Vagina (tissue), 2 donors: ENCODE data around the gene COQ2. TPM values are rescaled to one million over a fixed set of nuclear protein-coding genes. Genes with fewer than 3 reads are reported as not detected.
"Not testable (repeated sequence)": the region's sequence is repeated elsewhere in the genome, so short reads cannot be mapped to it uniquely, and the experiment has no call there.

Experiments
- DNase-seq, 2 donors: peaks; one replicate each; pipeline ENCODE4 v3.0.0-alpha.2; 2017; ENCODE audit errors: extremely low spot score in 2 of 2
- H3K27ac ChIP-seq: fragments of 200-600 bp; sonication (generic); one replicate; pipeline ENCODE4 v1.5.1; 2019
- H3K27me3 ChIP-seq: fragments of 200-600 bp; sonication (generic); one replicate; pipeline ENCODE4 v1.5.1; 2019
- H3K36me3 ChIP-seq, 2 donors: fragments of 200-600 bp; sonication (generic); one replicate each; pipeline ENCODE4 v1.5.1; 2017 to 2019
- H3K4me1 ChIP-seq: fragments of 200-600 bp; sonication (generic); one replicate; pipeline ENCODE4 v1.5.1; 2019
- H3K4me3 ChIP-seq, 2 donors: fragments of 200-600 bp; sonication (generic); 1 replicate in 1 of 2; 2 replicates in 1 of 2; pipeline ENCODE4 v1.5.1; 2016 to 2019
- H3K9me3 ChIP-seq: fragments of 200-600 bp; sonication (generic); one replicate; pipeline ENCODE4 v1.5.1; 2019
- POLR2A ChIP-seq, 2 donors: fragments of 450-650 bp; IDR thresholded peaks; one replicate each; pipeline ENCODE4 v1.6.1; 2017; ENCODE audit warnings: antibody characterized with exemption in 2 of 2, mild to moderate bottlenecking in 2 of 2, moderate library complexity in 2 of 2
- POLR2AphosphoS5 ChIP-seq, 2 donors: sonication (generic); formaldehyde crosslinking; IDR thresholded peaks; one replicate each; pipeline ENCODE4 v1.9.0; 2017; ENCODE audit warnings: antibody characterized with exemption in 2 of 2, mild to moderate bottlenecking in 2 of 2, low read depth in 1 of 2; ENCODE audit not compliant: insufficient read depth in 1 of 2
- intact Hi-C: fragments of 100-400 bp; cut with DNase I; formaldehyde crosslinking; loops from one replicate; pipeline ENCODE4 v1.15.1; 2023
- total RNA-seq: library from RNA; depleted of rRNA; stranded (reverse); fragments of >200 nt; gene quantifications from one replicate; pipeline ENCODE4 v1.2.3, GENCODE V29; 2016
- TF ChIP-seq, protein P1 (sequence below), 3 experiments: fragments of 450-650 bp in 2 of 3; fragments of 200-600 bp in 1 of 3; sonication (generic) in 1 of 3; IDR thresholded peaks; one replicate each; pipeline ENCODE4 v1.5.1; 2017 to 2019; ENCODE audit warnings: antibody characterized with exemption in 3 of 3, mild to moderate bottlenecking in 2 of 3, moderate library complexity in 2 of 3

The COQ2 gene
- total RNA-seq, 1 donor from 2014 or later: 4.2 TPM

DNA sequence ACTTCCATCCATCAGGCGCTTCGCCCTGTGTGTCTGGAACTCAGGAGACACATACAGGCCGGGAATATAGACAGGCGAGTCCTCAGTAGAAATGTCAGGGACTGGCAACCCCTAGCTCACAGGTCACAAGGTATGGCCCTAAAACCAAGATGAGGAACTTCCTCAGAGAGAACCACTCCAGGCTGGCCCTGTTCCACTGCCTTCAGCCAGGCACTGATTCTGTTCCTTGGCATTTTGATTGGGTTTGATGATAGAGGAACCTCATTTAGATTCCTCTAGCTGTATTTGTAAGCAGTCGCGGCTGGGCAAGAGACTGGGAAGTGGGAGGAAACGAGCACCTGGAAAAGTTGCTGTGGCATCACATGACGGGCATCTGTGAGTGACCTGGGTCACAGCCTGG is 41.9 kb upstream of the COQ2 start:
- H3K4me1 ChIP-seq: no peaks in the 10 kb centered on the region
- no peaks in the 10 kb centered on the region for H3K27me3 ChIP-seq
- no peak overlapping the region for H3K27ac ChIP-seq
- H3K36me3 ChIP-seq: no peaks in the 10 kb centered on the region
- no peaks in the 10 kb centered on the region for H3K9me3 ChIP-seq
- intact Hi-C loops: no loop called here
- H3K4me3 ChIP-seq: no peak overlapping the region
- no peak for DNase-seq
- TF ChIP-seq POLR2AphosphoS5 (IDR thresholded peaks at IDR 0.05; ENCODE audit: insufficient read depth in 1 of 2, low read depth in 1 of 2): no peak
- TF ChIP-seq, protein P1, sequence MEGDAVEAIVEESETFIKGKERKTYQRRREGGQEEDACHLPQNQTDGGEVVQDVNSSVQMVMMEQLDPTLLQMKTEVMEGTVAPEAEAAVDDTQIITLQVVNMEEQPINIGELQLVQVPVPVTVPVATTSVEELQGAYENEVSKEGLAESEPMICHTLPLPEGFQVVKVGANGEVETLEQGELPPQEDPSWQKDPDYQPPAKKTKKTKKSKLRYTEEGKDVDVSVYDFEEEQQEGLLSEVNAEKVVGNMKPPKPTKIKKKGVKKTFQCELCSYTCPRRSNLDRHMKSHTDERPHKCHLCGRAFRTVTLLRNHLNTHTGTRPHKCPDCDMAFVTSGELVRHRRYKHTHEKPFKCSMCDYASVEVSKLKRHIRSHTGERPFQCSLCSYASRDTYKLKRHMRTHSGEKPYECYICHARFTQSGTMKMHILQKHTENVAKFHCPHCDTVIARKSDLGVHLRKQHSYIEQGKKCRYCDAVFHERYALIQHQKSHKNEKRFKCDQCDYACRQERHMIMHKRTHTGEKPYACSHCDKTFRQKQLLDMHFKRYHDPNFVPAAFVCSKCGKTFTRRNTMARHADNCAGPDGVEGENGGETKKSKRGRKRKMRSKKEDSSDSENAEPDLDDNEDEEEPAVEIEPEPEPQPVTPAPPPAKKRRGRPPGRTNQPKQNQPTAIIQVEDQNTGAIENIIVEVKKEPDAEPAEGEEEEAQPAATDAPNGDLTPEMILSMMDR (IDR thresholded peaks at IDR 0.05): no peak
- TF ChIP-seq POLR2A (IDR thresholded peaks at IDR 0.05): no peak

DNA sequence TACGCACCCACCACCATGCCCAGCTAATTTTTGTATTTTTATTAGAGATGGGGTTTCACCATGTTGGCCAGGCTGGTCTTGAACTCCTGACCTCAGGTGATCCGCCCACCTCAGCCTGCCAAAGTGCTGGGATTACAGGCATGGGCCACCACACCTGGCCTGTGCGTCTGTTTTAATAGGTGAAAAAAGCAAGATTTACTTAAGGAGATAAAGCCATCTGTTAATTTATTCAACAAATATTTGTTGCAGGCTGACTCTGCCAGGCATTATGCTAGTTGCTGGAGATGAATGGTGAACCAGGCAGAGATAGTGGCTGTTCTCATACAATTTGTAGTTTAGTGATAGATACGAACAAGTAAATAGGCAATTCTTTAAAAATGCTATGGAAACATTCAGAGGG is 40.7 kb upstream of the COQ2 start:
- H3K27ac ChIP-seq, intact Hi-C loops, H3K36me3 ChIP-seq, H3K4me3 ChIP-seq, H3K4me1 ChIP-seq, H3K27me3 ChIP-seq, H3K9me3 ChIP-seq, DNase-seq: not testable (repeated sequence)

DNA sequence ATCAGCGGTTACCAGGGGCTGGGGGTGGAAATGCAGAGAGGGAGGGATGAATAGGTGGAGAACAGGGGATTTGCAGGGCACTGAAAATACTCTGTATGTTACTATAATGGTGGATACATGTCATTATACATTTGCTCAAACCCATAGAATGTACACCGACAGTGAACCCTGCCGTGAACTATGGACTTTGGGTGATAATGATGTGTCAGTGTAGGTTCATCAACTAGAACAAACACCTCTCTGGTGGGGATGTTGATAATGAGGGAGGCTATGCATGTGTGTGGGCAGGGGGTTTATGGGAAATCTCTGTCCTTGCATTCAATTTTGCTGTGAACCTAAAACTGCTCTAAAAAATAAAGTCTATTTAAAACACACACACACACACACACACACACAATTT is 38.5 kb upstream of the COQ2 start:
- H3K4me3 ChIP-seq: no peak overlapping the region
- no peak for DNase-seq
- TF ChIP-seq, protein P1 (IDR thresholded peaks at IDR 0.05): no peak
- TF ChIP-seq POLR2AphosphoS5 (IDR thresholded peaks at IDR 0.05; ENCODE audit: insufficient read depth in 1 of 2, low read depth in 1 of 2) (no peak), POLR2A (IDR thresholded peaks at IDR 0.05) (no peak)
- H3K36me3 ChIP-seq: no peaks in the 10 kb centered on the region
- no peak overlapping the region for H3K27ac ChIP-seq
- intact Hi-C loops: no loop called here
- H3K4me1 ChIP-seq: no peaks in the 10 kb centered on the region
- H3K9me3 ChIP-seq: no peaks in the 10 kb centered on the region
- no peaks in the 10 kb centered on the region for H3K27me3 ChIP-seq

DNA sequence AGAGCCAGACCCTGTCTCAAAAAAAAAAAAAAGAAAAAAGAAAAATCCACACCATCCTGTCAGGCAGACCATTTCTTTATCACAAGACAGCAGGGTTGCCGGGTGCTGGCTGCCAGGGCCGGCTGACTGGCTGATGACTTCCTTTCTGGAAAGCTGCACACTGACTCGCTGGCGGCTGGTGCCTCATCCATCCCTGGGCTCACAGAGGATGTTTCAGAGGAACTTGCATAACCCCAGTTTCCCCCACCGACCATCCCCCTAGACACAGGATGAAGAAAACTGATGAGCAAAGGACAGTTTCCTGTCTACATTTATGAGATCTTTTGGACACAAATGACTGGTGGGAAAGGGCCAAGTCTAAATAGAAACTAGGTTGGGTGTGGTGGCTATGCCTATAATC is 36.0 kb upstream of the COQ2 start:
- Histone ChIP-seq H3K4me1 (no peaks in the 10 kb centered on the region), H3K27ac (no peak overlapping the region), H3K9me3 (no peaks in the 10 kb centered on the region), H3K36me3 (no peaks in the 10 kb centered on the region), H3K27me3 (no peaks in the 10 kb centered on the region), H3K4me3 (no peak overlapping the region)
- DNase-seq: no peak
- intact Hi-C loops: no loop called here
- no peak for TF ChIP-seq POLR2A (IDR thresholded peaks at IDR 0.05)
- no peak for TF ChIP-seq POLR2AphosphoS5 (IDR thresholded peaks at IDR 0.05; ENCODE audit: insufficient read depth in 1 of 2, low read depth in 1 of 2)
- TF ChIP-seq, protein P1 (IDR thresholded peaks at IDR 0.05): no peak

DNA sequence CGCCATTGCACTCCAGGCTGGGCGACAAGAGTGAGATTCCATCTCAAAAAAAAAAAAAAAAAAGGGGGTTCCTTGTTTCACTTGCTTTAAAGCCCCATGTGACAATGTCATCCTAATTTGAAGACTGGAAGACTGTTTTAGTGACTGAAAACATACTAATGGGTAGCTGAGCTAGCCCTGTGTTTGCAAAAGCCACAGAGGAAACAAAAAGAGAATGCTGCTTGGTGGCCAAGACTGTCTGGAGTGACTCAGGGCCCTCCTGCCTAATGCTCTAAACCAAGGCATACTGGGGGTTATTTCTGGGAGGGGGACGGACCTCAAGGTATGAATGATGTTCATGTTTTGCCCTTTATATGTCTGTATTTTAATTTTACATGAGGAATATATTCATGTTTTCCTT is 34.1 kb upstream of the COQ2 start:
- intact Hi-C loops: no loop called here
- TF ChIP-seq, protein P1 (IDR thresholded peaks at IDR 0.05): no peak
- TF ChIP-seq POLR2A (IDR thresholded peaks at IDR 0.05) (no peak), POLR2AphosphoS5 (IDR thresholded peaks at IDR 0.05; ENCODE audit: insufficient read depth in 1 of 2, low read depth in 1 of 2) (no peak)
- H3K4me3 ChIP-seq: no peak overlapping the region
- H3K4me1 ChIP-seq: no peaks in the 10 kb centered on the region
- H3K36me3 ChIP-seq: no peaks in the 10 kb centered on the region
- no peak for DNase-seq
- no peak overlapping the region for H3K27ac ChIP-seq
- H3K9me3 ChIP-seq: no peaks in the 10 kb centered on the region
- H3K27me3 ChIP-seq: no peaks in the 10 kb centered on the region

DNA sequence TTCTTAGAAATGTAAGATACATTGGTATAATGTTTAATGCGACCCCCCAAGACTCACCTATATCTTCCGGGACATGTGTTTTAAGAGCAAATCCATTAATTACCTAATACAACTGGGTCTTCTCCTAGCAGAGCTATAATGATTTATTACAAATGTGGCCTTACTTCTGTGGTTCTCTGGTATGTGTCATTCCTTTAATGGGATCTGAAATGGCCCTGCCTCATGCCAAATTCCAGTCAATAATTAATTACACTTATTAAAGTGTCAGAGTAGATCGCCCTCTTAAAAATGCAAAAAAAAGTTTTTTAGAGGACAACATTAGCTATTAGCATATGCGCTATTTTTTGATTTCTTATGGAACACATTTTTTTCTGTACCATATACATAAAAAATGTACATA is 33.1 kb upstream of the COQ2 start:
- no peaks in the 10 kb centered on the region for H3K36me3 ChIP-seq
- no peaks in the 10 kb centered on the region for H3K27me3 ChIP-seq
- intact Hi-C loops: no loop called here
- DNase-seq: no peak
- H3K4me3 ChIP-seq: no peak overlapping the region
- H3K4me1 ChIP-seq: no peaks in the 10 kb centered on the region
- TF ChIP-seq POLR2A (IDR thresholded peaks at IDR 0.05) (no peak), POLR2AphosphoS5 (IDR thresholded peaks at IDR 0.05; ENCODE audit: insufficient read depth in 1 of 2, low read depth in 1 of 2) (no peak)
- TF ChIP-seq, protein P1 (IDR thresholded peaks at IDR 0.05): no peak
- H3K27ac ChIP-seq: no peak overlapping the region
- no peaks in the 10 kb centered on the region for H3K9me3 ChIP-seq
